LNCaP clone FGC (cell line): Measurements from ENCODE around the gene ABCA5.

ENCODE experiments used
- DNase-seq: peaks from one replicate; pipeline ENCODE4 v3.0.0-alpha.2; 2011; ENCODE audit warnings: low read depth
- H3K4me3 ChIP-seq: 2 replicates; pipeline ENCODE4 v1.5.1; 2011; ENCODE audit warnings: mild to moderate bottlenecking, low read depth, low read length, control low read depth
- TF ChIP-seq, protein P1 (sequence below): IDR thresholded peaks from 2 replicates; pipeline ENCODE4 v1.5.1; 2012; ENCODE audit warnings: mild to moderate bottlenecking; ENCODE audit not compliant: control insufficient read depth, insufficient read depth; ENCODE audit errors: extremely low read depth

The ABCA5 gene

DNA sequence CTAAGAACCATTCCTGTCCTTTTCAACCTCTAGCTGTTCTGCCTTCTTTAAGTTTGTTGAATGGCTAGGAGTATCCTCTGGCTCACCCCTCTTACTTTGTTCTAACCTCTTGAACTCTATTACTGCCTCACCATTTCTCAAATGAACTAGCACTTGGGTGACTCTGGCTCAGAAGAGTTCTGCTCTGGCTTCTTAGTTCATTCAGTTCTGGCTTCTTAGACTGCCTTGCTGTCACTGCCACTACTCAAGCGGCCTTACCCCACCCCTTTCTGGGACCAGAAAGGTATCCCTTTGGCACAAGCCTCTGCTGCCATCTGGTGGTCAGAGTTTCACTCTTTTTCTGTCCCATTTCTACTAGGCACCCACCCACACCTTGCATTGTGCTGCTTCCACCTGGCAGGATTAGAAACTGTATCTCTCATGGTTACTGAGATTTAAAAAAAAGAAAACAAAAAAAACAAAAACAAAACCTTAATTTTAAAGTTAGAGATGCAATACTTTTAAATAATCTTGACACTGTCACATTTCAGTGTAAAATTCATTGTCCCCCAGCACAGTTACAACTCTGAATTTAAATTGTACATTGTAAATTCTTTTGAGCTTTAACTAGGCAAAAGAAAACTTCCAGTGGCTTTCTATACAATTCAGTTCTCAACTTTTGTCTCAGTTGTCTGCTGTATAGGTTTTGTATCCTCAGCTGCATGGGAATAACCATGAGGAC lies 91.4 kb downstream of the ABCA5 start:
- peak; percentile 43 for DNase-seq
- TF ChIP-seq, protein P1, sequence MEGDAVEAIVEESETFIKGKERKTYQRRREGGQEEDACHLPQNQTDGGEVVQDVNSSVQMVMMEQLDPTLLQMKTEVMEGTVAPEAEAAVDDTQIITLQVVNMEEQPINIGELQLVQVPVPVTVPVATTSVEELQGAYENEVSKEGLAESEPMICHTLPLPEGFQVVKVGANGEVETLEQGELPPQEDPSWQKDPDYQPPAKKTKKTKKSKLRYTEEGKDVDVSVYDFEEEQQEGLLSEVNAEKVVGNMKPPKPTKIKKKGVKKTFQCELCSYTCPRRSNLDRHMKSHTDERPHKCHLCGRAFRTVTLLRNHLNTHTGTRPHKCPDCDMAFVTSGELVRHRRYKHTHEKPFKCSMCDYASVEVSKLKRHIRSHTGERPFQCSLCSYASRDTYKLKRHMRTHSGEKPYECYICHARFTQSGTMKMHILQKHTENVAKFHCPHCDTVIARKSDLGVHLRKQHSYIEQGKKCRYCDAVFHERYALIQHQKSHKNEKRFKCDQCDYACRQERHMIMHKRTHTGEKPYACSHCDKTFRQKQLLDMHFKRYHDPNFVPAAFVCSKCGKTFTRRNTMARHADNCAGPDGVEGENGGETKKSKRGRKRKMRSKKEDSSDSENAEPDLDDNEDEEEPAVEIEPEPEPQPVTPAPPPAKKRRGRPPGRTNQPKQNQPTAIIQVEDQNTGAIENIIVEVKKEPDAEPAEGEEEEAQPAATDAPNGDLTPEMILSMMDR, result peak; percentile 85
- H3K4me3 ChIP-seq, result no peak overlapping the region

DNA sequence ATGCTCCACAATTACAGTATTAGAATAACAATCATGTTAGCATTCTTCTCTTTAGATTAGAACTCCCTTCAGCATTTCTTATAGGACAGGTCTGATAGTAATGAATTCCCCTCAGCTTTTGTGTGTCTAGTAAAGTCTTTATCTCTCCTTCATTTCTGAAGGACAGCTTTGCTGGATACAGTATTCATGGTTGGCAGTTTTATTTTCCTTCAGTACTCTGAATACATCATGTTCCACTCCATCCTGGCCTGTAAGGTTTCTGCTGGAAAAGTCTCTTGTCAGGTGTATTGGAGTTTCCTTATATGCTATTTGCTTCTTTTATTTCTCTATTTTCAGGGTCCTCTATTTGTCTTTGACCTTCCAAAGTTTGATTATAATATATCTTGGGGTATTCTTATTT lies 94.3 kb downstream of the ABCA5 start:
- TF ChIP-seq, protein P1, result no peak
- DNase-seq, result no peak
- no peak overlapping the region for H3K4me3 ChIP-seq

DNA sequence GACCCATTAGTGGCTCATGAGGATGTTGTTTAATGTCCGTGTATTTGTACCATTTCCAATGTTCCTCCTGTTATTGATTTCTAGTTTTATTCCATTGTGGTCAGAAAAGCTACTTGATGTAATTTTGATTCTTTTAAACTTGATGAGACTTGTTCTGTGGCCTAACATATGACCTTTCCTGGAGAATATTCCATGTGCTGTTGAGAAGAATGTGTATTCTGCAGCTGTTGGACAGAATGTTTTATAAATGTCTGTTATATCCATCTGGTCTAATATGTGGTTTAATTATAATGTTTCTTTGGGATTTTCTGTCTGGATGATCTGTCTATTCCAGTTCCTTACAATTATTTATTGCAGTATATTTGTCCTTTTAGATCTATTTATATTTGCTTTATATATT lies 95.4 kb downstream of the ABCA5 start:
- TF ChIP-seq, protein P1, result no peak
- DNase-seq, result no peak

DNA sequence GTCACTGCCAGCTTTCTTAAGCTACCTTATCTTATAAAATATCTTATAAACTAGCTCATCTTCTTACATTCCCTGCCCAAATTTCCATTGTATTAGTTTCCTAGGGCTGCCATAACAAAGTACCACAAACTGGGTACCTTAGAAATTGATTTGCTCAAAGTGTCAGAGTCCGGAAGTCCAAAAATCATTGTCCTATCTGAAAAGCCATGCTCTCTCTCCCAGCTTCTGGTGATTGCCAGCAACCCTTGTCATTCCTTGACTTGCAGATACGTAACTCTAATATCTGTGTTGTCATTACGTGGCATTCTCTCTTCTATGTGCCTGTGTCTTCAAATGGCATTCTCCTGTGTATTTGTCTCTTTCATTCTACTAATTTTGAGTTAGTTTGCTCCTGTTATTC lies 96.0 kb downstream of the ABCA5 start:
- TF ChIP-seq, protein P1, result no peak
- DNase-seq, result no peak
- H3K4me3 ChIP-seq, result no peak overlapping the region

More for the DNA sequence above, 95.4 kb downstream of the ABCA5 start:
- H3K4me3 ChIP-seq, result no peak overlapping the region

DNA sequence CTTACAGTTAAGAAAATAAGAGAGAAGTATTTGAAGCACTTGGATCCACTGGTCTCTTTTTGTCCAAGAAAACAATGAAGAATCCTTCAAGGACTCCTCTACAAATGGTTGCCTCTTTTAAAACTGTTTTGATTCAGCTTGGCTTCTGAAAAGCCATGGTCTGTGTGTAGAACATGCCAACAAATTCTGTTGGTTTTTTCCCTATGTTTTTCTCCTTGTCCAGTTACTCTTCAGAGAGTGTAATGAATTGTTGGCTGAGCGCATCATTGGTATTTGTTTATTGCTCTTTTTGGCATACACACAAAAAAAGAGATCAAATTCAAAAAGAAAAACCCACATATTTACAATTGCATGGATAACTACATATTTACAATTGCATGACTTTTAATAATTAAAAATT lies 98.4 kb downstream of the ABCA5 start, which contains the start of gene ABCA10:
Gene ABCA10, minus strand, starts transcription at position 249 of the 400 bp plus-strand sequence. CDS start 3,466 bp downstream, outside the sequence.
- no peak within 1 kb of the TSS for H3K4me3 ChIP-seq
- no peak for DNase-seq
- TF ChIP-seq, protein P1, result no peak

DNA sequence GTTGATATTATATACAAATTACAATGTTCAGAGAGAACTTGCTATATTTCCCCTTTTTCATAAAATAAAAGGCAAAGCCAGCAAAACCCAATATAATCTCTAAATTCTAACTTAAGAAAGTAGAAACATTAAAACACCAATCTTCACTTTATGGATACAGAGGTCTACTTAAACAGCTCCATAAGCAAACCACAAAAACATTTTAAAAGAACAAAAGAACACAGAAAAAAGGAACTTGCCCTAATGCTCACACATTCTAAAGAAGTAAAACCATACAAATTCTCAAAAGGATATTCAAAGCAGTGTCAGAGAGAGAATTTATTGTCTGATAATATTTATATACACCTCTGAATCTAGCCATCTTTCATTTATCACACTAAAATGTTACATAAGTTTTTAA lies 98.9 kb downstream of the ABCA5 start:
- no peak overlapping the region for H3K4me3 ChIP-seq
- TF ChIP-seq, protein P1, result no peak
- DNase-seq, result no peak

DNA sequence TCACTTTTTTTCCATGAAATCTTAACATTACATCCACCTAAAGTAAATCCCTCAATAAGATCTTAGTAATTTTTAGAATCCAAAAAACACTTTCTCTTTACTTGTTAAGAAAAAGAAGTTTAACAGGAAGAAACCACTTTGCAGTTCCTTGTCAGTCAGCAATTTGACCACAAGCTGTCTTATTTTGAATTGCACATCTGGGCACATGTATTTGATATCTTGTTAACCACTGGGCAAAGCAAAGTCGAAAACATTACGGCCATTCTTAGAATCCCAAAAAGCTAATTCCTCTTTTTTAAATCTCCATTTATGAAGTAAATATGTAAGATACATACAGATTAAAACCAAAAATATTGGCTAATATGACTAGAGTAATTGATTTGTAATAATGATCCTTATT lies 99.4 kb downstream of the ABCA5 start:
- TF ChIP-seq, protein P1, result no peak
- no peak for DNase-seq
- no peak overlapping the region for H3K4me3 ChIP-seq
